Neural cell (in vitro differentiated cells): ENCODE measurements around the gene MRPS26. TPM values are rescaled to one million over a fixed set of nuclear protein-coding genes. Genes with fewer than 3 reads are reported as not detected.

ENCODE experiments used
- H2AFZ ChIP-seq: fragments of 200-600, 300-800 bp; sonication (generic), shearing (Covaris generic); 2 replicates; pipeline ENCODE4 v1.6.0; 2014; ENCODE audit warnings: low read depth, mild to moderate bottlenecking, antibody characterized with exemption, low read length, moderate library complexity
- H3F3A ChIP-seq: fragments of 200-600 bp; shearing (Covaris generic); 2 replicates; pipeline ENCODE4 v1.6.1; 2016; ENCODE audit warnings: mild to moderate bottlenecking, moderate library complexity, mixed read lengths, antibody characterized with exemption, low read length; ENCODE audit not compliant: insufficient read depth, poor library complexity, severe bottlenecking
- H3K27ac ChIP-seq: fragments of 200-600, 300-800 bp; sonication (generic), shearing (Covaris generic); 2 replicates; pipeline ENCODE4 v1.5.1; 2014; ENCODE audit warnings: mild to moderate bottlenecking, low read length, moderate library complexity
- H3K27me3 ChIP-seq: fragments of 300-800, 200-600 bp; sonication (generic), shearing (Covaris generic); 2 replicates; pipeline ENCODE4 v1.6.0; 2014; ENCODE audit warnings: mild to moderate bottlenecking, low read depth, low read length, moderate library complexity; ENCODE audit not compliant: insufficient read depth
- H3K36me3 ChIP-seq: fragments of 300-800, 200-600 bp; sonication (generic), shearing (Covaris generic); 2 replicates; pipeline ENCODE4 v1.5.1; 2014; ENCODE audit warnings: mild to moderate bottlenecking, antibody characterized with exemption, low read length, moderate library complexity; ENCODE audit not compliant: insufficient read depth
- H3K4me2 ChIP-seq: fragments of 300-800, 200-600 bp; sonication (generic), shearing (Covaris generic); 2 replicates; pipeline ENCODE4 v1.6.0; 2014; ENCODE audit warnings: mild to moderate bottlenecking, low read length
- H3K4me3 ChIP-seq: fragments of 300-800, 200-600 bp; sonication (generic), shearing (Covaris generic); 2 replicates; pipeline ENCODE4 v1.5.1; 2014; ENCODE audit warnings: mild to moderate bottlenecking, low read length, moderate library complexity
- H3K79me2 ChIP-seq: fragments of 200-600 bp; shearing (Covaris generic); replicated peaks from 2 replicates; pipeline ENCODE4 v1.6.0; 2014; ENCODE audit warnings: mild to moderate bottlenecking, low read length, moderate library complexity; ENCODE audit not compliant: insufficient read depth
- H3K9ac ChIP-seq: fragments of 300-800, 200-600 bp; sonication (generic), shearing (Covaris generic); 2 replicates; pipeline ENCODE4 v1.6.1; 2016; ENCODE audit warnings: mild to moderate bottlenecking, low read length, mixed read lengths
- H3K9me2 ChIP-seq: fragments of 200-600 bp; shearing (Covaris generic); 2 replicates; pipeline ENCODE4 v1.6.1; 2016; ENCODE audit warnings: mild to moderate bottlenecking, low read length, mixed read lengths; ENCODE audit not compliant: insufficient read depth
- H3K9me3 ChIP-seq: fragments of 200-600, 300-800 bp; sonication (generic), shearing (Covaris generic); 2 replicates; pipeline ENCODE4 v1.6.1; 2016; ENCODE audit warnings: mild to moderate bottlenecking, mixed run types, low read length, moderate library complexity, mixed read lengths
- H4K20me1 ChIP-seq: fragments of 200-600 bp; shearing (Covaris generic); 2 replicates; pipeline ENCODE4 v1.6.1; 2016; ENCODE audit warnings: mild to moderate bottlenecking, mixed run types; ENCODE audit not compliant: insufficient read depth
- CTCF ChIP-seq: fragments of 450-650 bp; IDR thresholded peaks from 2 replicates; pipeline ENCODE4 v1.5.1; 2014; ENCODE audit warnings: antibody characterized with exemption, mild to moderate bottlenecking, moderate library complexity; ENCODE audit not compliant: poor library complexity, severe bottlenecking
- EP300 ChIP-seq: fragments of 450-650 bp; conservative IDR thresholded peaks from 2 replicates; pipeline ENCODE4 v1.6.1; 2014; ENCODE audit warnings: antibody characterized with exemption, mild to moderate bottlenecking, moderate library complexity; ENCODE audit not compliant: poor library complexity, severe bottlenecking
- EZH2 ChIP-seq: fragments of 200-600, 300-800 bp; shearing (Covaris generic), sonication (generic); IDR thresholded peaks from 2 replicates; pipeline ENCODE4 v1.6.1; 2014; ENCODE audit warnings: antibody characterized with exemption, low read length, borderline replicate concordance, mild to moderate bottlenecking; ENCODE audit not compliant: insufficient read depth, poor library complexity, severe bottlenecking
- MXI1 ChIP-seq: fragments of 450-650 bp; conservative IDR thresholded peaks from 2 replicates; pipeline ENCODE4 v1.6.1; 2014; ENCODE audit warnings: antibody characterized with exemption, mild to moderate bottlenecking; ENCODE audit not compliant: poor library complexity, severe bottlenecking
- POLR2AphosphoS5 ChIP-seq: IDR thresholded peaks from 2 replicates; pipeline ENCODE4 v1.6.1; 2012
- RAD21 ChIP-seq: fragments of 450-650 bp; conservative IDR thresholded peaks from 2 replicates; pipeline ENCODE4 v1.6.1; 2014; ENCODE audit warnings: antibody characterized with exemption, mild to moderate bottlenecking, moderate library complexity
- REST ChIP-seq: IDR thresholded peaks from 2 replicates; pipeline ENCODE4 v1.6.1; 2012; ENCODE audit warnings: borderline replicate concordance
- SMC3 ChIP-seq: fragments of 450-650 bp; conservative IDR thresholded peaks from 2 replicates; pipeline ENCODE4 v1.6.1; 2014; ENCODE audit warnings: antibody characterized with exemption, mild to moderate bottlenecking, moderate library complexity; ENCODE audit not compliant: poor library complexity
- TAF1 ChIP-seq: IDR thresholded peaks from 2 replicates; pipeline ENCODE4 v1.6.1; 2012; ENCODE audit warnings: low read depth
- polyA plus RNA-seq: library from polyadenylated mRNA; depleted of rRNA; stranded (reverse); fragments of >200 nt; gene quantifications from 2 replicates; pipeline ENCODE4 v1.2.3, GENCODE V29; 2014

The MRPS26 gene
- polyA plus RNA-seq, 1 donor from 2014 or later, result 134 TPM

GRCh38 chr20:3013771-3014170, 32.1 kb upstream of the MRPS26 start:
- Histone ChIP-seq H3F3A (no peaks in the 10 kb centered on the region), H4K20me1 (no peaks in the 10 kb centered on the region), H3K9me3 (no peaks in the 10 kb centered on the region), H3K9ac (no peak overlapping the region), H3K27ac (no peak overlapping the region), H3K36me3 (peaks cover 9% of the 10 kb centered on the region), H3K79me2 (no peaks in the 10 kb centered on the region), H3K4me3 (no peak overlapping the region), H3K27me3 (no peaks in the 10 kb centered on the region), H2AFZ (no peak overlapping the region), H3K4me2 (no peak overlapping the region), H3K9me2 (no peaks in the 10 kb centered on the region)
- TF ChIP-seq RAD21, result no peak
- no peak for TF ChIP-seq POLR2AphosphoS5
- no peak for TF ChIP-seq CTCF
- no peak for TF ChIP-seq TAF1
- TF ChIP-seq REST, result no peak
- no peak for TF ChIP-seq EZH2
- TF ChIP-seq EP300, result no peak
- TF ChIP-seq MXI1, result no peak
- TF ChIP-seq SMC3, result no peak

- Histone ChIP-seq H3K9me3 (no peaks in the 10 kb centered on the region), H3K4me3 (no peak overlapping the region), H3K36me3 (peaks cover 9% of the 10 kb centered on the region), H3K27ac (no peak overlapping the region), H3K9me2 (no peaks in the 10 kb centered on the region), H3K9ac (no peak overlapping the region), H3K27me3 (no peaks in the 10 kb centered on the region), H4K20me1 (no peaks in the 10 kb centered on the region), H3K79me2 (no peaks in the 10 kb centered on the region), H3K4me2 (no peak overlapping the region), H2AFZ (no peak overlapping the region), H3F3A (no peaks in the 10 kb centered on the region)
- TF ChIP-seq TAF1 (no peak), REST (no peak), MXI1 (no peak)
These were observed 31.7 kb upstream of the MRPS26 start for GRCh38 chr20:3014179-3014578.
